Activated effector memory CD4-positive, alpha-beta T cell treated with anti-CD3 and anti-CD28 coated beads, Interleukin-2, amount 50 U/mL, for 16 hours (primary cell): ENCODE measurements around the gene S100A8.
A peak's percentile ranks its signal among the peaks of the same experiment; 100 is the strongest.
"Not testable (repeated sequence)": the region's sequence is repeated elsewhere in the genome, so short reads cannot be mapped to it uniquely, and the experiment has no call there.

Experiments
- DNase-seq: peaks from one replicate; pipeline ENCODE4 v3.0.0-alpha.2; 2020

Gene S100A8

GRCh38 chr1:153360592-153361479, 30.0 kb downstream of the S100A8 start:
- DNase-seq: no peak

GRCh38 chr1:153360190-153360589, 30.7 kb downstream of the S100A8 start:
- no peak for DNase-seq

GRCh38 chr1:153359241-153359640, 31.6 kb downstream of the S100A8 start:
- DNase-seq: no peak

- DNase-seq: no peak
Measured at GRCh38 chr1:153358691-153358975, 32.2 kb downstream of the S100A8 start.

- DNase-seq: no peak
Measured at GRCh38 chr1:153357853-153358690, 32.8 kb downstream of the S100A8 start, which contains the start of gene S100A9. S100A9 (plus strand) TSS chr1:153357854; CDS start chr1:153358284, 430 bp downstream.

GRCh38 chr1:153357076-153357852, 33.6 kb downstream of the S100A8 start:
- no peak for DNase-seq

- DNase-seq: no peak
Measured at GRCh38 chr1:153356392-153357075, 34.3 kb downstream of the S100A8 start.

- peak; percentile 67 for DNase-seq
Measured at GRCh38 chr1:153355445-153356071, 35.3 kb downstream of the S100A8 start.

GRCh38 chr1:153354515-153355193, 36.2 kb downstream of the S100A8 start:
- no peak for DNase-seq

- DNase-seq: no peak
Measured at GRCh38 chr1:153353226-153353947, 37.5 kb downstream of the S100A8 start.

- peak; percentile 86 for DNase-seq
Measured at GRCh38 chr1:153352523-153352922, 38.4 kb downstream of the S100A8 start.

GRCh38 chr1:153350321-153350957, 40.4 kb downstream of the S100A8 start:
- no peak for DNase-seq

GRCh38 chr1:153349363-153350320, 41.2 kb downstream of the S100A8 start:
- no peak for DNase-seq

GRCh38 chr1:153348511-153349362, 42.1 kb downstream of the S100A8 start, which contains the start of gene PGLYRP4:
PGLYRP4 (minus strand) TSS chr1:153348841; CDS start chr1:153347932, 909 bp downstream.
- DNase-seq: no peak

GRCh38 chr1:153347856-153348255, 43.0 kb downstream of the S100A8 start:
- DNase-seq: no peak

- DNase-seq: not testable (repeated sequence)
Measured at GRCh38 chr1:153347049-153347448, 43.8 kb downstream of the S100A8 start.

GRCh38 chr1:153346077-153346723, 44.7 kb downstream of the S100A8 start:
- no peak for DNase-seq
